SU-DHL-6 (cell line): ENCODE measurements around the gene ARPC1A.

Source experiments
- EZH2phosphoT487 ChIP-seq: fragments of 200-600 bp; sonication (generic), shearing (Covaris generic); conservative IDR thresholded peaks from 2 replicates; pipeline ENCODE4 v1.6.1; 2018; ENCODE audit warnings: mild to moderate bottlenecking, antibody characterized with exemption, low read length, moderate library complexity, mixed read lengths
- TF ChIP-seq, protein P1 (sequence below): fragments of 200-600 bp; sonication (generic); IDR thresholded peaks from one replicate; pipeline ENCODE4 v1.5.1; 2017; ENCODE audit warnings: antibody characterized with exemption, mild to moderate bottlenecking, low read length, moderate library complexity; ENCODE audit not compliant: insufficient read depth, poor library complexity, severe bottlenecking

DNA sequence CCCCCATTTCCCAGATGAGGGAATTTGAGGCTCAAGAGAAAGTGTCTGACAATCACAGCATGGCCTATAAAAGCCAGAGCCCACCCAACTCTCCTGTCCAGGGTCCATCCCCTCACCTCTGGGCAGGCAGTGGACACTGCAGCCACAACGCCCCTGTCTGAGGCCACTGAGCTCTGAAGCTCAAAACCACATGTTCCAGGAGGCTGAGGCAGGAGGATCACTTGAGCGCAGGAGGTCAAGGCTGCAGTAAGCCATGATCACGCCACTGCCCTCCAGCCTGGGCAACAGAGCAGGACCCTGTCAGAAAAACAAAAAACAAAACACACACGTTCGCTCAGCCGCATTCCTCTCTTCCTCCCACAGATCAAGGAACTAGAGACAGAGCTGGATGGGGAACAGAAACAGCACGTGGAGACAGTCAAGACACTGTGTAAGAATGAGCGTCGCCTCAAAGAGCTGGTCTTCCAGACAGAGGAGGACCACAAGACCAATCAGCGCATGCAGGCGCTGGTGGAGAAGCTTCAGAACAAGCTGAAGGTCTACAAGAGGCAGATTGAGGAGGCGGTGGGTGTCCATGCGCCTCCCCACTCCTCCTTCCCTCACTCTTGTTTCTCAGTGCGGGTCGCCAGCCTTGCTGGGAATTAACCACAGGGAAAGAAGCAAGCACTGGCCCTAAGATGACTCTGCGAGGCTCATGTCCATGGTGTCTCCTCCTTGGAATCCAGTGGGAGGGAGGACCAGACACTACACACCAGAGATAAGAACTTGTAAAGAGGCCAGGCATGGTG lies 20.0 kb upstream of the ARPC1A start:
- TF ChIP-seq, protein P1, sequence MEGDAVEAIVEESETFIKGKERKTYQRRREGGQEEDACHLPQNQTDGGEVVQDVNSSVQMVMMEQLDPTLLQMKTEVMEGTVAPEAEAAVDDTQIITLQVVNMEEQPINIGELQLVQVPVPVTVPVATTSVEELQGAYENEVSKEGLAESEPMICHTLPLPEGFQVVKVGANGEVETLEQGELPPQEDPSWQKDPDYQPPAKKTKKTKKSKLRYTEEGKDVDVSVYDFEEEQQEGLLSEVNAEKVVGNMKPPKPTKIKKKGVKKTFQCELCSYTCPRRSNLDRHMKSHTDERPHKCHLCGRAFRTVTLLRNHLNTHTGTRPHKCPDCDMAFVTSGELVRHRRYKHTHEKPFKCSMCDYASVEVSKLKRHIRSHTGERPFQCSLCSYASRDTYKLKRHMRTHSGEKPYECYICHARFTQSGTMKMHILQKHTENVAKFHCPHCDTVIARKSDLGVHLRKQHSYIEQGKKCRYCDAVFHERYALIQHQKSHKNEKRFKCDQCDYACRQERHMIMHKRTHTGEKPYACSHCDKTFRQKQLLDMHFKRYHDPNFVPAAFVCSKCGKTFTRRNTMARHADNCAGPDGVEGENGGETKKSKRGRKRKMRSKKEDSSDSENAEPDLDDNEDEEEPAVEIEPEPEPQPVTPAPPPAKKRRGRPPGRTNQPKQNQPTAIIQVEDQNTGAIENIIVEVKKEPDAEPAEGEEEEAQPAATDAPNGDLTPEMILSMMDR: no peak
- no peak for TF ChIP-seq EZH2phosphoT487
